HG03520 (cell line): ENCODE measurements around the gene NOVA1.

Source experiments
- ATAC-seq: cut with Tn5 transposase; IDR thresholded peaks from one replicate; pipeline ENCODE4 v1.9.1; 2021; ENCODE audit warnings: mild to moderate bottlenecking, moderate library complexity; ENCODE audit not compliant: unreplicated experiment

Gene NOVA1

GRCh38 chr14:26594756-26595545 is 2.9 kb downstream of the NOVA1 start:
- no peak for ATAC-seq

- no peak for ATAC-seq
These were observed 3.7 kb downstream of the NOVA1 start for GRCh38 chr14:26594148-26594547.

- ATAC-seq = no peak
These were observed 4.5 kb downstream of the NOVA1 start for GRCh38 chr14:26593357-26593756.

- ATAC-seq = no peak
These were observed 7.9 kb downstream of the NOVA1 start for GRCh38 chr14:26589925-26590324.

GRCh38 chr14:26577711-26578110 is 20.1 kb downstream of the NOVA1 start:
- no peak for ATAC-seq

- no peak for ATAC-seq
These were observed 43.6 kb downstream of the NOVA1 start for GRCh38 chr14:26554069-26554772.

- ATAC-seq = no peak
These were observed 48.3 kb downstream of the NOVA1 start for GRCh38 chr14:26549571-26549970.

- no peak for ATAC-seq
These were observed 49.4 kb downstream of the NOVA1 start for GRCh38 chr14:26548406-26548805.

- ATAC-seq = no peak
These were observed 59.7 kb downstream of the NOVA1 start for GRCh38 chr14:26538176-26538575.

GRCh38 chr14:26531894-26532293 is 65.9 kb downstream of the NOVA1 start:
- ATAC-seq = no peak

GRCh38 chr14:26528415-26529182 is 69.2 kb downstream of the NOVA1 start:
- ATAC-seq = no peak

- ATAC-seq = no peak
These were observed 70.7 kb downstream of the NOVA1 start for GRCh38 chr14:26527095-26527494.

GRCh38 chr14:26526137-26526536 is 71.7 kb downstream of the NOVA1 start:
- ATAC-seq = no peak

GRCh38 chr14:26525085-26525484 is 72.7 kb downstream of the NOVA1 start:
- no peak for ATAC-seq

- no peak for ATAC-seq
These were observed 74.9 kb downstream of the NOVA1 start for GRCh38 chr14:26522967-26523366.

- ATAC-seq = no peak
These were observed 80.1 kb downstream of the NOVA1 start for GRCh38 chr14:26517771-26518170.

GRCh38 chr14:26500028-26500427 is 97.8 kb downstream of the NOVA1 start:
- no peak for ATAC-seq

GRCh38 chr14:26499546-26499945 is 98.3 kb downstream of the NOVA1 start:
- ATAC-seq = no peak

GRCh38 chr14:26486922-26487321 is 110.9 kb downstream of the NOVA1 start:
- ATAC-seq = no peak

GRCh38 chr14:26484562-26484961 is 113.3 kb downstream of the NOVA1 start:
- ATAC-seq = no peak

GRCh38 chr14:26478967-26479366 is 118.9 kb downstream of the NOVA1 start:
- no peak for ATAC-seq

GRCh38 chr14:26466862-26467261 is 131.0 kb downstream of the NOVA1 start:
- no peak for ATAC-seq
